GM19238 (cell line): ENCODE results near the gene ANKRD35.

ENCODE experiments used
- DNase-seq: peaks from one replicate; pipeline ENCODE4 v3.0.0; 2011; ENCODE audit warnings: low spot score; ENCODE audit not compliant: insufficient read length

ANKRD35 gene

GRCh38 chr1:145893306-145894055, 7.8 kb upstream of the ANKRD35 start:
- DNase-seq, result no peak

- DNase-seq, result no peak
These were observed 6.9 kb upstream of the ANKRD35 start for GRCh38 chr1:145892486-145893087.

- peak; percentile 61 for DNase-seq
These were observed 6.2 kb upstream of the ANKRD35 start for GRCh38 chr1:145891587-145892485.

GRCh38 chr1:145891143-145891542, 5.5 kb upstream of the ANKRD35 start:
- DNase-seq, result no peak

GRCh38 chr1:145889722-145890121, 4.1 kb upstream of the ANKRD35 start:
- DNase-seq, result no peak

GRCh38 chr1:145887631-145888030, 2.0 kb upstream of the ANKRD35 start:
- DNase-seq, result no peak

- no peak for DNase-seq
These were observed 1.1 kb upstream of the ANKRD35 start for GRCh38 chr1:145886816-145887215.

GRCh38 chr1:145886390-145886789, 724 bp upstream of the ANKRD35 start:
- DNase-seq, result no peak

- no peak for DNase-seq
These were observed 991 bp downstream of the ANKRD35 start for GRCh38 chr1:145884675-145885074.

- no peak for DNase-seq
These were observed 5.9 kb downstream of the ANKRD35 start for GRCh38 chr1:145879775-145880174.

GRCh38 chr1:145878724-145879123, 6.9 kb downstream of the ANKRD35 start:
- DNase-seq, result no peak

GRCh38 chr1:145877923-145878486, 7.7 kb downstream of the ANKRD35 start:
- DNase-seq, result no peak

GRCh38 chr1:145874646-145875045, 11.0 kb downstream of the ANKRD35 start:
- DNase-seq, result no peak

GRCh38 chr1:145871994-145872924, 13.4 kb downstream of the ANKRD35 start:
- no peak for DNase-seq

- DNase-seq, result no peak
These were observed 17.4 kb downstream of the ANKRD35 start for GRCh38 chr1:145868232-145868631.

- no peak for DNase-seq
These were observed 22.2 kb downstream of the ANKRD35 start for GRCh38 chr1:145863282-145864018.

- peak; percentile 84 for DNase-seq
These were observed 26.1 kb downstream of the ANKRD35 start for GRCh38 chr1:145859491-145860023.

GRCh38 chr1:145858901-145859490, 26.7 kb downstream of the ANKRD35 start, which contains the start of gene PIAS3:
Gene PIAS3 (minus strand): TSS chr1:145859081. CDS start chr1:145858990, 91 bp downstream.
- DNase-seq, result peak; percentile 94

- DNase-seq, result peak; percentile 61
These were observed 27.3 kb downstream of the ANKRD35 start for GRCh38 chr1:145858238-145858900.
